ENCODE data around the gene FMNL2.

- no peak for TF ChIP-seq CTCF (IDR thresholded peaks at IDR 0.05; ENCODE audit: low read depth, low read length, missing input control)
- TF ChIP-seq YY1 (IDR thresholded peaks at IDR 0.05) = no peak
- TF ChIP-seq TAF1 (conservative IDR thresholded peaks at IDR 0.05) = no peak
- TF ChIP-seq REST (IDR thresholded peaks at IDR 0.05) = no peak
- TF ChIP-seq JUND (IDR thresholded peaks at IDR 0.05) = no peak
- TF ChIP-seq HNF4G (IDR thresholded peaks at IDR 0.05) = no peak
- no peak for TF ChIP-seq SP1 (IDR thresholded peaks at IDR 0.05)
- TF ChIP-seq RAD21 (IDR thresholded peaks at IDR 0.05) = no peak
- TF ChIP-seq EGR1 (IDR thresholded peaks at IDR 0.05; ENCODE audit: low read depth in 2 of 2) = no peak
- TF ChIP-seq GABPA (IDR thresholded peaks at IDR 0.05 in 1 of 2, conservative IDR thresholded peaks at IDR 0.05 in 1 of 2) = no peak
- TF ChIP-seq MAX (IDR thresholded peaks at IDR 0.05) = no peak
Measured at GRCh38 chr2:152534460-152535135, 199.6 kb downstream of the FMNL2 start.
